H1 (cell line): ENCODE results near the gene FBN1. TPM values are rescaled to one million over a fixed set of nuclear protein-coding genes. Genes with fewer than 3 reads are reported as not detected.

Experiments used
- CTCF ChIA-PET: fragments of 300-600 bp; sonication (Branson Sonifier 250); formaldehyde crosslinking; loops from one replicate; lab custom pipeline; 2021; ENCODE audit not compliant: partially characterized antibody; lab: Charles Lee
- POLR2A ChIA-PET: fragments of 300-600 bp; sonication (Branson Sonifier 250); formaldehyde crosslinking; loops from one replicate; lab custom pipeline; 2021; ENCODE audit warnings: inconsistent platforms; ENCODE audit not compliant: partially characterized antibody; lab: Charles Lee
- DNase-seq, 2 experiments: peaks; one replicate each; pipeline versions ENCODE4 v3.0.0 to v3.0.0-alpha.2; 2010 to 2022; ENCODE audit warnings: low spot score in 2 of 2, low read depth in 1 of 2, mixed read lengths in 1 of 2
- FAIRE-seq: peaks from 2 replicates; lab custom pipeline; 2011; peaks lifted over from hg19 to GRCh38; lab: Jason Lieb, UNC
- H2AFZ ChIP-seq: 2 replicates; pipeline ENCODE4 v1.8.1; 2012; ENCODE audit warnings: low read length, inconsistent platforms
- H2AK5ac ChIP-seq: 2 replicates; pipeline ENCODE4 v1.6.1; 2013; ENCODE audit warnings: low read depth, low read length
- H2BK120ac ChIP-seq: replicated peaks from 2 replicates; pipeline ENCODE3; 2013; ENCODE audit warnings: low read depth, low read length, inconsistent platforms
- H2BK12ac ChIP-seq: 2 replicates; pipeline ENCODE4 v1.6.1; 2013; ENCODE audit warnings: low read depth, low read length
- H2BK15ac ChIP-seq: 2 replicates; pipeline ENCODE4 v1.6.1; 2013; ENCODE audit warnings: low read length
- H2BK20ac ChIP-seq: 2 replicates; pipeline ENCODE4 v1.6.1; 2013; ENCODE audit warnings: low read length
- H2BK5ac ChIP-seq: 2 replicates; pipeline ENCODE4 v1.6.1; 2013; ENCODE audit warnings: low read depth, low read length
- H3K14ac ChIP-seq: 2 replicates; pipeline ENCODE4 v1.6.1; 2013; ENCODE audit warnings: inconsistent platforms; ENCODE audit not compliant: insufficient read length
- H3K18ac ChIP-seq: 2 replicates; pipeline ENCODE4 v1.6.1; 2013; ENCODE audit warnings: low read length; ENCODE audit errors: extremely low read depth
- H3K23ac ChIP-seq: 2 replicates; pipeline ENCODE4 v1.6.1; 2013; ENCODE audit warnings: inconsistent platforms; ENCODE audit not compliant: insufficient read length
- H3K23me2 ChIP-seq: 2 replicates; pipeline ENCODE4 v1.6.1; 2013; ENCODE audit warnings: low read depth, low read length
- H3K27ac ChIP-seq: 2 replicates; pipeline ENCODE4 v1.6.1; 2011; ENCODE audit warnings: low read depth, low read length, inconsistent platforms
- H3K27me3 ChIP-seq, 4 experiments: replicated peaks in 1 of 4; 1 replicate in 1 of 4; 2 replicates in 3 of 4; pipeline versions ENCODE4 v1.6.1 to v1.8.1; 2011 to 2013; ENCODE audit warnings: low read length in 3 of 4, mild to moderate bottlenecking in 3 of 4, inconsistent platforms in 2 of 4, mixed read lengths in 2 of 4, moderate library complexity in 1 of 4; ENCODE audit not compliant: control insufficient read depth in 3 of 4, insufficient read depth in 3 of 4; ENCODE audit errors: extremely low read depth in 1 of 4
- H3K36me3 ChIP-seq, 4 experiments: 2 replicates each; pipeline versions ENCODE4 v1.6.1 to v1.8.1; 2011 to 2013; ENCODE audit warnings: mild to moderate bottlenecking in 4 of 4, low read length in 3 of 4, moderate library complexity in 2 of 4, control low read depth in 1 of 4, inconsistent platforms in 1 of 4; ENCODE audit not compliant: insufficient read depth in 4 of 4, control insufficient read depth in 2 of 4
- H3K4ac ChIP-seq: replicated peaks from 2 replicates; pipeline ENCODE3; 2013; ENCODE audit warnings: low read length, low read depth, mixed read lengths, inconsistent platforms; ENCODE audit not compliant: insufficient read length
- H3K4me1 ChIP-seq, 4 experiments: replicated peaks in 1 of 4; 1 replicate in 1 of 4; 2 replicates in 3 of 4; pipeline versions ENCODE4 v1.6.1 to v1.8.1; 2011 to 2013; ENCODE audit warnings: low read length in 3 of 4, inconsistent platforms in 2 of 4, mixed read lengths in 1 of 4; ENCODE audit not compliant: insufficient read depth in 4 of 4, control insufficient read depth in 3 of 4
- H3K4me2 ChIP-seq, 2 experiments: 2 replicates each; pipeline versions ENCODE4 v1.6.1 to v1.8.1; 2011 to 2013; ENCODE audit warnings: low read depth in 2 of 2, low read length in 2 of 2, control low read depth in 1 of 2, inconsistent platforms in 1 of 2, mild to moderate bottlenecking in 1 of 2; ENCODE audit not compliant: insufficient read depth in 1 of 2
- H3K4me3 ChIP-seq, 4 experiments: fragments of 200-600, 300-600 bp in 1 of 4; sonication (generic), shearing (Covaris generic), sonication (Bioruptor Twin) in 1 of 4; 2 replicates each; pipeline versions ENCODE4 v1.5.1 to v1.8.1; 2011 to 2016; ENCODE audit warnings: low read length in 4 of 4, low read depth in 3 of 4, control low read depth in 2 of 4, inconsistent platforms in 2 of 4, mild to moderate bottlenecking in 2 of 4, mixed read lengths in 1 of 4, moderate library complexity in 1 of 4; ENCODE audit not compliant: insufficient read depth in 2 of 4; ENCODE audit errors: extremely low read depth in 1 of 4
- H3K56ac ChIP-seq: replicated peaks from 2 replicates; pipeline ENCODE3; 2013; ENCODE audit warnings: low read depth, mild to moderate bottlenecking, mixed read lengths, low read length, inconsistent platforms; ENCODE audit not compliant: insufficient read length
- H3K79me1 ChIP-seq: 2 replicates; pipeline ENCODE4 v1.6.1; 2013; ENCODE audit warnings: low read depth, low read length, control low read depth
- H3K79me2 ChIP-seq, 2 experiments: 2 replicates each; pipeline versions ENCODE4 v1.6.1 to v1.8.1; 2012 to 2013; ENCODE audit warnings: low read length in 2 of 2, mild to moderate bottlenecking in 2 of 2, inconsistent platforms in 1 of 2; ENCODE audit not compliant: insufficient read depth in 2 of 2, control insufficient read depth in 1 of 2
- H3K9ac ChIP-seq, 4 experiments: replicated peaks in 1 of 4; 1 replicate in 1 of 4; 2 replicates in 3 of 4; pipeline versions ENCODE4 v1.6.1 to v1.8.1; 2011 to 2013; ENCODE audit warnings: low read depth in 3 of 4, low read length in 3 of 4, control low read depth in 2 of 4, mild to moderate bottlenecking in 2 of 4, moderate library complexity in 2 of 4, inconsistent platforms in 1 of 4; ENCODE audit errors: extremely low read depth in 1 of 4
- H3K9me3 ChIP-seq, 2 experiments: 2 replicates each; pipeline versions ENCODE4 v1.6.1 to v1.8.1; 2012 to 2013; ENCODE audit warnings: mild to moderate bottlenecking in 2 of 2, moderate library complexity in 2 of 2, control low read depth in 1 of 2, inconsistent platforms in 1 of 2, low read depth in 1 of 2, low read length in 1 of 2, mixed read lengths in 1 of 2; ENCODE audit not compliant: insufficient read depth in 2 of 2
- H4K20me1 ChIP-seq, 2 experiments: replicated peaks in 1 of 2; 2 replicates each; pipeline versions ENCODE3 to v1.8.1; 2011 to 2013; ENCODE audit warnings: inconsistent platforms in 2 of 2, low read length in 2 of 2, mild to moderate bottlenecking in 1 of 2; ENCODE audit not compliant: insufficient read depth in 2 of 2, control insufficient read depth in 1 of 2
- H4K5ac ChIP-seq: 2 replicates; pipeline ENCODE4 v1.6.1; 2013; ENCODE audit warnings: low read length, low read depth, mixed read lengths, inconsistent platforms; ENCODE audit not compliant: insufficient read length
- H4K8ac ChIP-seq: 2 replicates; pipeline ENCODE4 v1.8.0; 2013; ENCODE audit warnings: mild to moderate bottlenecking, moderate library complexity, low read length, inconsistent platforms; ENCODE audit not compliant: insufficient read depth; ENCODE audit errors: extremely low read depth
- H4K91ac ChIP-seq: replicated peaks from 2 replicates; pipeline ENCODE3; 2013; ENCODE audit warnings: low read length, mixed read lengths, inconsistent platforms; ENCODE audit not compliant: insufficient read length
- BCL11A ChIP-seq, 2 experiments: IDR thresholded peaks; one replicate each; pipeline ENCODE4 v1.6.1; 2011; ENCODE audit warnings: low read depth in 2 of 2, low read length in 2 of 2, mild to moderate bottlenecking in 2 of 2
- CBX5 ChIP-seq: fragments of 300-800, 300-1000 bp; sonication (generic); IDR thresholded peaks from 2 replicates; pipeline ENCODE4 v1.7.1; 2016; ENCODE audit warnings: antibody characterized with exemption, low read length, low read depth
- WGBS, 2 experiments: shearing (Covaris generic) in 1 of 2; methylation state at CpG; one replicate each; pipeline versions ENCODE4 v1.1.6 to v1.1.7; 2013 to 2015; ENCODE audit warnings: low lambda C conversion rate in 2 of 2, mixed read lengths in 2 of 2, inconsistent platforms in 1 of 2, low coverage in 1 of 2, missing lambda C conversion rate in 1 of 2; ENCODE audit not compliant: insufficient replicate concordance in 2 of 2, insufficient coverage in 1 of 2, insufficient read length in 1 of 2; ENCODE audit errors: extremely low coverage in 1 of 2, missing lambda C conversion rate in 1 of 2; 5-methylcytosine and 5-hydroxymethylcytosine counted together
- polyA plus RNA-seq, 7 experiments: library from polyadenylated mRNA; depleted of rRNA in 3 of 7; stranded (reverse) in 5 of 7; unstranded in 2 of 7; fragments of >200 nt in 5 of 7; fragments of 200-250 nt in 2 of 7; gene quantifications; 1 replicate in 5 of 7; 2 replicates in 1 of 7; 4 replicates in 1 of 7; pipeline versions ENCODE4 v1.2.1 to v1.2.3, GENCODE V29; 2011 to 2013; ENCODE audit warnings: missing spikeins in 2 of 7, mixed read lengths in 2 of 7
- total RNA-seq: library from RNA; stranded (reverse); fragmentation: NEBNext Ultra II Directional; extraction: Animal tissue kit (Norgen Biotek cat#: 25700); gene quantifications from 2 replicates; pipeline ENCODE4 v1.2.1, GENCODE V29; 2021

The FBN1 gene
- total and polyA plus RNA-seq, 2 of the 8 experiments (the other 6 are each of a cell fraction or from before 2014, with no cell fraction given): 3.0 to 4.0 TPM

DNA sequence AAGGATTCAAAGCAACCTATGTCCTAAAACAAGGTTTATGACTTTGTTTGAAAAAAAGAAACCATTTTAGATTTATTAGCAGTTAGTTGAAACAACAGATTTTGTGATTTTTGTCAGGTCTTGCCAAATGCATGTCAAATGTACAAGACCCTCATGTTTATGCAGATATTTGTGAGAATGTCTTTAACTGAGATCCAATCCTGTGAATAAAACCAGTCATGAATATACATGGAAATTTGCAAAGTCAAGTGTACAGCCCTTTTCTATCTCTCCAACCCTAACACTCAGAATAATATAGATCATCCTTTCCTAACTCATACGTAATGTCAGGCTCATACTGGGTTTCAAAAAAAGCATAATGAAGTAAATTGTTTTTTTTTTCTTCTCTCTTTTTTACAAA is 237.9 kb downstream of the FBN1 start:
- 100% methylated on average over 1 of the region's 1 CpG; no CpG with 5 or more reads in 1 of the 2 experiments for WGBS, 2 experiments
- H3K79me1 ChIP-seq: no peaks in the 10 kb centered on the region
- POLR2A ChIA-PET: no interaction called here

More for the DNA sequence above, 237.9 kb downstream of the FBN1 start:
- Histone ChIP-seq H3K4me3 (no peak overlapping the region), H2BK120ac (no peak overlapping the region), H3K4me1 (no peaks in the 10 kb centered on the region), H2BK15ac (no peak overlapping the region), H3K9me3 (no peaks in the 10 kb centered on the region), H3K23me2 (no peaks in the 10 kb centered on the region), H3K4ac (no peak overlapping the region), H4K5ac (no peak overlapping the region), H3K36me3 (no peaks in the 10 kb centered on the region), H3K79me2 (no peaks in the 10 kb centered on the region), H4K91ac (no peak overlapping the region), H2BK20ac (no peak overlapping the region), H2AFZ (no peak overlapping the region), H4K8ac (no peak overlapping the region), H3K18ac (no peak overlapping the region), H2AK5ac (no peak overlapping the region), H3K14ac (no peak overlapping the region), H2BK5ac (no peak overlapping the region), H2BK12ac (no peak overlapping the region), H3K9ac (no peak overlapping the region), H3K56ac (no peak overlapping the region), H3K27me3 (no peaks in the 10 kb centered on the region), H4K20me1 (no peaks in the 10 kb centered on the region), H3K4me2 (no peak overlapping the region), H3K23ac (no peak overlapping the region), H3K27ac (no peak overlapping the region)
- no peak for DNase-seq
- TF ChIP-seq CBX5: no peak
- TF ChIP-seq BCL11A (IDR thresholded peaks at IDR 0.05; ENCODE audit: low read depth in 2 of 2, low read length in 2 of 2): no peak
- CTCF ChIA-PET: interaction anchor here (0.6 to 5.5 kb wide), 15 partner anchors 8 to 180 kb away, joined by 3 to 44 read pairs (median 7); no protein-coding TSS in a partner anchor
- no peak for FAIRE-seq
